Small intestine (tissue), 7 donors: Measurements from ENCODE around the gene STAMBPL1. TPM values are rescaled to one million over a fixed set of nuclear protein-coding genes. Genes with fewer than 3 reads are reported as not detected.

Experiments used
- DNase-seq, 2 donors: peaks; one replicate each; pipeline versions ENCODE4 v3.0.0 to v3.0.0-alpha.2; 2013
- FAIRE-seq: peaks from 2 replicates; lab custom pipeline; 2012; peaks lifted over from hg19 to GRCh38; lab: Jason Lieb, UNC
- H3K27ac ChIP-seq, 3 donors: one replicate each; pipeline ENCODE4 v1.5.1; 2013; ENCODE audit warnings: low read length in 2 of 3, mild to moderate bottlenecking in 2 of 3, control low read depth in 1 of 3, inconsistent platforms in 1 of 3, low read depth in 1 of 3, moderate library complexity in 1 of 3
- H3K27me3 ChIP-seq, 3 donors: one replicate each; pipeline ENCODE4 v1.6.1; 2013; ENCODE audit warnings: low read length in 3 of 3, inconsistent platforms in 1 of 3; ENCODE audit not compliant: control insufficient read depth in 3 of 3, insufficient read depth in 3 of 3
- H3K36me3 ChIP-seq, 3 donors: one replicate each; pipeline ENCODE4 v1.6.1; 2013; ENCODE audit warnings: low read length in 3 of 3, inconsistent platforms in 1 of 3, low read depth in 1 of 3, mild to moderate bottlenecking in 1 of 3, moderate library complexity in 1 of 3; ENCODE audit not compliant: control insufficient read depth in 3 of 3, insufficient read depth in 2 of 3
- H3K4me1 ChIP-seq, 3 donors: one replicate each; pipeline ENCODE4 v1.6.1; 2013; ENCODE audit warnings: low read length in 2 of 3, inconsistent platforms in 1 of 3, low read depth in 1 of 3, mild to moderate bottlenecking in 1 of 3, moderate library complexity in 1 of 3; ENCODE audit not compliant: control insufficient read depth in 3 of 3, insufficient read depth in 2 of 3
- H3K4me3 ChIP-seq, 3 donors: one replicate each; pipeline ENCODE4 v1.5.1; 2013; ENCODE audit warnings: low read length in 3 of 3, control low read depth in 1 of 3, inconsistent platforms in 1 of 3, low read depth in 1 of 3, mild to moderate bottlenecking in 1 of 3, moderate library complexity in 1 of 3
- H3K9me3 ChIP-seq, 2 donors: one replicate each; pipeline ENCODE4 v1.6.1; 2013; ENCODE audit warnings: low read depth in 1 of 2, low read length in 1 of 2; ENCODE audit not compliant: control insufficient read depth in 2 of 2, insufficient read depth in 1 of 2
- WGBS, 3 donors: extraction: QIAGEN DNeasy Blood & Tissue Kit; methylation state at CpG; one replicate each; pipeline ENCODE4 v1.1.7; 2013; 5-methylcytosine and 5-hydroxymethylcytosine counted together
- polyA plus RNA-seq, 4 donors: library from polyadenylated mRNA; stranded (reverse) in 3 of 4; unstranded in 1 of 4; fragments of 200-250 nt in 3 of 4; fragments of 120-200 nt in 1 of 4; gene quantifications; one replicate each; pipeline versions ENCODE4 v1.2.1 to v1.2.3, GENCODE V29; 2013
- donor health status: healthy with polysubstance abuse.
- donor health status: control.
- donor health status: control.
- donor health status: Bipolar disorder and iron deficiency.
- donor health status: healthy.

The STAMBPL1 gene
- polyA plus RNA-seq, 4 donors = 2.9 to 27.7 (median 9.4) TPM

- Histone ChIP-seq H3K36me3 (peaks cover 0 to 16% (median 2%) of the 10 kb centered on the region in 3 donors), H3K4me1 (peaks cover 0 to 4% (median 0%) of the 10 kb centered on the region in 3 donors), H3K4me3 (no peak overlapping the region), H3K9me3 (no peaks in the 10 kb centered on the region), H3K27me3 (no peaks in the 10 kb centered on the region), H3K27ac (no peak overlapping the region)
- DNase-seq (no peak), FAIRE-seq (peak; percentile 23)
- 44 to 47% (median 46%) methylated on average over 2 of the region's 2 CpGs for WGBS, 3 donors
Measured at GRCh38 chr10:88920198-88920597, 40.2 kb downstream of the STAMBPL1 start.

- Histone ChIP-seq H3K27me3 (no peaks in the 10 kb centered on the region), H3K9me3 (no peaks in the 10 kb centered on the region), H3K27ac (peak overlapping the region in 1 of 3 donors; percentile 36), H3K36me3 (peaks cover 0 to 15% (median 2%) of the 10 kb centered on the region in 3 donors), H3K4me3 (no peak overlapping the region), H3K4me1 (peaks cover 0 to 4% (median 0%) of the 10 kb centered on the region in 3 donors)
- FAIRE-seq (no peak), DNase-seq (no peak)
- 72 to 98% (median 87%) methylated on average over 3 of the region's 3 CpGs for WGBS, 3 donors
Measured at GRCh38 chr10:88920986-88921593, 41.0 kb downstream of the STAMBPL1 start.

- no peaks in the 10 kb centered on the region for H3K27me3 ChIP-seq
- H3K4me3 ChIP-seq = no peak overlapping the region
- H3K36me3 ChIP-seq = peaks cover 0 to 15% (median 2%) of the 10 kb centered on the region in 3 donors
- H3K9me3 ChIP-seq = no peaks in the 10 kb centered on the region
- H3K4me1 ChIP-seq = peaks cover 0 to 4% (median 4%) of the 10 kb centered on the region in 3 donors
- FAIRE-seq (no peak), DNase-seq (no peak)
- 83 to 87% (median 86%) methylated on average over 2 of the region's 2 CpGs for WGBS, 3 donors
- no peak overlapping the region for H3K27ac ChIP-seq
Measured at GRCh38 chr10:88922041-88922440, 42.0 kb downstream of the STAMBPL1 start.

GRCh38 chr10:88923520-88923919 is 43.5 kb downstream of the STAMBPL1 start:
- Histone ChIP-seq H3K27me3 (no peaks in the 10 kb centered on the region), H3K4me3 (no peak overlapping the region), H3K4me1 (peaks cover 0 to 4% (median 0%) of the 10 kb centered on the region in 3 donors), H3K27ac (no peak overlapping the region), H3K9me3 (no peaks in the 10 kb centered on the region), H3K36me3 (peaks cover 0 to 15% (median 3%) of the 10 kb centered on the region in 3 donors)
- no peak for FAIRE-seq
- no peak for DNase-seq

GRCh38 chr10:88926566-88927415 is 46.7 kb downstream of the STAMBPL1 start:
- Histone ChIP-seq H3K36me3 (peaks cover 0 to 11% (median 3%) of the 10 kb centered on the region in 3 donors), H3K9me3 (no peaks in the 10 kb centered on the region), H3K27ac (peak overlapping the region in 2 of 3 donors; percentile 59 to 72), H3K27me3 (no peaks in the 10 kb centered on the region), H3K4me1 (peaks cover 0 to 4% (median 0%) of the 10 kb centered on the region in 3 donors), H3K4me3 (no peak overlapping the region)
- DNase-seq (no peak), FAIRE-seq (no peak)
- WGBS, 3 donors = 61 to 90% (median 83%) methylated on average over 6 of the region's 6 CpGs

- DNase-seq = no peak
- peaks cover 0 to 4% (median 0%) of the 10 kb centered on the region in 3 donors for H3K4me1 ChIP-seq
- H3K9me3 ChIP-seq = no peaks in the 10 kb centered on the region
- peaks cover 0 to 9% (median 3%) of the 10 kb centered on the region in 3 donors for H3K36me3 ChIP-seq
- no peak for FAIRE-seq
- H3K27me3 ChIP-seq = no peaks in the 10 kb centered on the region
- no peak overlapping the region for H3K4me3 ChIP-seq
- H3K27ac ChIP-seq = peak overlapping the region in 2 of 3 donors; percentile 21 to 72
- WGBS, 3 donors = 81 to 92% (median 84%) methylated on average over 2 of the region's 2 CpGs
Measured at GRCh38 chr10:88927416-88927690, 47.3 kb downstream of the STAMBPL1 start.

- Histone ChIP-seq H3K9me3 (no peaks in the 10 kb centered on the region), H3K4me1 (peaks cover 0 to 4% (median 2%) of the 10 kb centered on the region in 3 donors), H3K27ac (no peak overlapping the region), H3K4me3 (no peak overlapping the region), H3K36me3 (peaks cover 0 to 12% (median 3%) of the 10 kb centered on the region in 3 donors), H3K27me3 (no peaks in the 10 kb centered on the region)
- FAIRE-seq (no peak), DNase-seq (no peak)
- WGBS, 3 donors = 73 to 90% (median 84%) methylated on average over 2 of the region's 2 CpGs
Measured at GRCh38 chr10:88928254-88928653, 48.2 kb downstream of the STAMBPL1 start.

- no peaks in the 10 kb centered on the region for H3K27me3 ChIP-seq
- H3K4me3 ChIP-seq = no peak overlapping the region
- DNase-seq (no peak), FAIRE-seq (no peak)
- peaks cover 0 to 21% (median 2%) of the 10 kb centered on the region in 3 donors for H3K36me3 ChIP-seq
- no peaks in the 10 kb centered on the region for H3K9me3 ChIP-seq
- peaks cover 2 to 3% (median 2%) of the 10 kb centered on the region in 3 donors for H3K4me1 ChIP-seq
- peak overlapping the region in 1 of 3 donors; percentile 42 for H3K27ac ChIP-seq
- WGBS, 3 donors = 64 to 100% (median 88%) methylated on average over 1 of the region's 1 CpG
Measured at GRCh38 chr10:88931548-88931947, 51.5 kb downstream of the STAMBPL1 start.
